B cell (primary cell): Measurements from ENCODE around the gene KCNK4. TPM values are rescaled to one million over a fixed set of nuclear protein-coding genes. Genes with fewer than 3 reads are reported as not detected.

ENCODE experiments used
- ATAC-seq: fragments of 200-7000 bp; cut with Tn5 transposase; one replicate; pipeline ENCODE4 v1.10.0; 2021; ENCODE audit warnings: low read depth, mild to moderate bottlenecking, moderate number of reproducible peaks, moderate library complexity
- CTCF ChIA-PET: fragments of 350-600 bp; sonication (Branson Sonifier 250); formaldehyde crosslinking; loops from one replicate; lab custom pipeline; 2021; ENCODE audit warnings: antibody characterized with exemption, inconsistent platforms; lab: Charles Lee
- POLR2A ChIA-PET: fragments of 350-600 bp; sonication (Branson Sonifier 250); formaldehyde crosslinking; loops from one replicate; lab custom pipeline; 2021; ENCODE audit warnings: antibody characterized with exemption; lab: Charles Lee
- DNase-seq: peaks from one replicate; pipeline ENCODE4 v3.0.0; 2013
- H2AFZ ChIP-seq: 2 replicates; pipeline ENCODE4 v1.6.1; 2012; ENCODE audit warnings: mild to moderate bottlenecking, low read depth, low read length; ENCODE audit not compliant: insufficient read depth, poor library complexity, severe bottlenecking
- H3K27ac ChIP-seq, 2 donors: 1 replicate in 1 of 2; 2 replicates in 1 of 2; pipeline ENCODE4 v1.5.1; 2012 to 2013; ENCODE audit warnings: low read length in 2 of 2, mild to moderate bottlenecking in 2 of 2, moderate library complexity in 1 of 2
- H3K27me3 ChIP-seq, 4 experiments: fragments of 200-600 bp in 1 of 4; sonication (generic) in 1 of 4; replicated peaks in 1 of 4; 1 replicate in 2 of 4; 2 replicates in 2 of 4; pipeline versions ENCODE4 v1.6.1 to v1.7.0; 2013 to 2016; ENCODE audit warnings: low read length in 3 of 4, mild to moderate bottlenecking in 2 of 4, mixed read lengths in 1 of 4, moderate library complexity in 1 of 4; ENCODE audit not compliant: insufficient read depth in 4 of 4, control insufficient read depth in 3 of 4; ENCODE audit errors: control extremely low read depth in 1 of 4
- H3K36me3 ChIP-seq, 2 experiments: replicated peaks in 1 of 2; 1 replicate in 1 of 2; 2 replicates in 1 of 2; pipeline versions ENCODE4 v1.6.1 to v1.7.1; 2013; ENCODE audit warnings: low read length in 1 of 2; ENCODE audit not compliant: insufficient read depth in 2 of 2, control insufficient read depth in 1 of 2; ENCODE audit errors: control extremely low read depth in 1 of 2, extremely low read depth in 1 of 2
- H3K4me1 ChIP-seq, 2 donors: fragments of 200-600 bp in 1 of 2; sonication (generic) in 1 of 2; 1 replicate in 1 of 2; 2 replicates in 1 of 2; pipeline versions ENCODE4 v1.5.1 to v1.6.1; 2013 to 2017; ENCODE audit warnings: low read length in 2 of 2; ENCODE audit not compliant: control insufficient read depth in 2 of 2, insufficient read depth in 2 of 2
- H3K4me2 ChIP-seq: replicated peaks from 2 replicates; pipeline ENCODE3; 2012; ENCODE audit warnings: mild to moderate bottlenecking, low read depth, low read length; ENCODE audit not compliant: poor library complexity, severe bottlenecking
- H3K4me3 ChIP-seq, 5 experiments: fragments of 200-600 bp in 1 of 5; sonication (generic) in 1 of 5; 1 replicate in 3 of 5; 2 replicates in 2 of 5; pipeline versions ENCODE4 v1.5.1 to v1.7.0; 2011 to 2016; ENCODE audit warnings: low read length in 4 of 5, mild to moderate bottlenecking in 4 of 5, low read depth in 2 of 5, control low read depth in 1 of 5, moderate library complexity in 1 of 5; ENCODE audit not compliant: insufficient read depth in 1 of 5; ENCODE audit errors: control extremely low read depth in 1 of 5, extremely low read depth in 1 of 5
- H3K79me2 ChIP-seq: fragments of 200-600 bp; sonication (generic); one replicate; pipeline ENCODE4 v1.6.0; 2016; ENCODE audit warnings: low read length; ENCODE audit not compliant: control insufficient read depth, insufficient read depth
- H3K9ac ChIP-seq: fragments of 200-600 bp; sonication (generic); 2 replicates; pipeline ENCODE4 v1.6.1; 2017; ENCODE audit warnings: mild to moderate bottlenecking, low read length, moderate library complexity
- H3K9me3 ChIP-seq, 3 donors: one replicate each; pipeline versions ENCODE4 v1.6.1 to v1.7.1; 2013; ENCODE audit warnings: low read length in 2 of 3; ENCODE audit not compliant: control insufficient read depth in 2 of 3, insufficient read depth in 1 of 3; ENCODE audit errors: control extremely low read depth in 1 of 3
- H4K20me1 ChIP-seq: 2 replicates; pipeline ENCODE4 v1.6.0; 2012; ENCODE audit warnings: mild to moderate bottlenecking, low read length; ENCODE audit not compliant: insufficient read depth, control insufficient read depth, poor library complexity, severe bottlenecking
- H3K27ac Mint-ChIP-seq: one replicate; pipeline ENCODE4 v1.8.0; 2021; ENCODE audit warnings: mixed read lengths
- H3K27me3 Mint-ChIP-seq: one replicate; pipeline ENCODE4 v1.8.0; 2021; ENCODE audit warnings: mixed read lengths
- H3K4me1 Mint-ChIP-seq: one replicate; pipeline ENCODE4 v1.8.0; 2021; ENCODE audit warnings: mixed read lengths
- H3K4me3 Mint-ChIP-seq: one replicate; pipeline ENCODE4 v1.8.0; 2021; ENCODE audit warnings: mixed read lengths
- H3K9me3 Mint-ChIP-seq: one replicate; pipeline ENCODE4 v1.8.0; 2022; ENCODE audit warnings: mixed read lengths; ENCODE audit not compliant: insufficient read depth
- CTCF ChIP-seq: fragments of 200-600 bp; IDR thresholded peaks from one replicate; pipeline ENCODE4 v1.8.0; 2022; ENCODE audit warnings: antibody characterized with exemption, mild to moderate bottlenecking
- EZH2 ChIP-seq: IDR thresholded peaks from 2 replicates; pipeline ENCODE4 v1.6.1; 2012; ENCODE audit warnings: borderline replicate concordance, low read depth, mild to moderate bottlenecking, moderate library complexity, low read length; ENCODE audit not compliant: insufficient read depth, poor library complexity, severe bottlenecking
- WGBS: methylation state at CpG from one replicate; pipeline ENCODE4 v1.1.5; 2013; ENCODE audit warnings: missing lambda C conversion rate; ENCODE audit not compliant: insufficient coverage; 5-methylcytosine and 5-hydroxymethylcytosine counted together
- intact Hi-C: fragments of 100-400 bp; cut with micrococcal nuclease; formaldehyde crosslinking; loops from one replicate; pipeline ENCODE4 v1.10.0; 2022
- polyA plus RNA-seq: library from polyadenylated mRNA; depleted of rRNA; stranded (reverse); fragments of >200 nt; gene quantifications from 2 replicates; pipeline ENCODE4 v1.2.3, GENCODE V29; 2012
- total RNA-seq, 2 donors: library from RNA; stranded (reverse); fragments of 120-200 nt in 1 of 2; gene quantifications; 1 replicate in 1 of 2; 2 replicates in 1 of 2; pipeline versions ENCODE4 v1.2.3 to v1.2.4, GENCODE V29; 2013 to 2022

KCNK4 gene
- total and polyA plus RNA-seq, 2 donors (not counting 1 experiment from before 2014, with no cell fraction given): 0.32 TPM; not detected in 1

- H3K27ac Mint-ChIP-seq: no peak overlapping the region
- Histone ChIP-seq H4K20me1 (peaks cover 3% of the 10 kb centered on the region), H3K27me3 (no peaks in the 10 kb centered on the region), H3K9ac (no peak overlapping the region), H3K4me3 (no peak overlapping the region), H3K27ac (no peak overlapping the region), H3K79me2 (peaks cover 34% of the 10 kb centered on the region), H2AFZ (no peak overlapping the region), H3K4me1 (peaks cover 13 to 18% of the 10 kb centered on the region in 2 donors), H3K4me2 (no peak overlapping the region), H3K9me3 (no peaks in the 10 kb centered on the region), H3K36me3 (peaks cover 0 to 13% of the 10 kb centered on the region in 2 experiments)
- 100% methylated on average over 13 of the region's 22 CpGs for WGBS
- H3K4me1 Mint-ChIP-seq: peaks cover 20% of the 10 kb centered on the region
- intact Hi-C loops: no loop called here
- H3K27me3 Mint-ChIP-seq: no peaks in the 10 kb centered on the region
- TF ChIP-seq EZH2: no peak
- TF ChIP-seq CTCF: no peak
- no peak overlapping the region for H3K4me3 Mint-ChIP-seq
- ChIA-PET CTCF (interaction anchor here (1.6 to 4.6 kb wide), 3 partner anchors 11 to 78 kb away, joined by 3 to 33 read pairs (median 8); no protein-coding TSS in a partner anchor), POLR2A (interaction anchor here (5.7 kb wide), 1 partner anchor 12 kb away, joined by 67 read pairs; no protein-coding TSS in a partner anchor)
- no peaks in the 10 kb centered on the region for H3K9me3 Mint-ChIP-seq
- DNase-seq (no peak), ATAC-seq (no peak)
Observed at GRCh38 chr11:64281957-64282770, 8.9 kb upstream of the KCNK4 start.

GRCh38 chr11:64283092-64283491 lies 8.0 kb upstream of the KCNK4 start:
- H3K4me2 ChIP-seq: no peak overlapping the region
- H3K27me3 Mint-ChIP-seq: no peaks in the 10 kb centered on the region
- H3K4me1 ChIP-seq: peaks cover 13 to 18% of the 10 kb centered on the region in 2 donors
- ChIA-PET CTCF (interaction anchor here (1.0 to 4.6 kb wide), 5 partner anchors 12 to 87 kb away, joined by 3 to 33 read pairs (median 14); partner anchors contain the start of gene CATSPERZ), POLR2A (interaction anchor here (5.7 kb wide), 1 partner anchor 13 kb away, joined by 67 read pairs; no protein-coding TSS in a partner anchor)
- H3K36me3 ChIP-seq: peaks cover 0 to 13% of the 10 kb centered on the region in 2 experiments
- no peaks in the 10 kb centered on the region for H3K9me3 Mint-ChIP-seq
- H3K9me3 ChIP-seq: no peaks in the 10 kb centered on the region
- H3K27me3 ChIP-seq: no peaks in the 10 kb centered on the region
- DNase-seq (no peak), ATAC-seq (no peak)
- no CpG with 5 or more reads among the region's 3 CpGs for WGBS
- H3K27ac Mint-ChIP-seq: no peak overlapping the region
- no peak overlapping the region for H3K27ac ChIP-seq
- H3K79me2 ChIP-seq: peaks cover 34% of the 10 kb centered on the region
- intact Hi-C loops: no loop called here
- peaks cover 20% of the 10 kb centered on the region for H3K4me1 Mint-ChIP-seq
- peaks cover 10% of the 10 kb centered on the region for H4K20me1 ChIP-seq
- H3K4me3 Mint-ChIP-seq: peak overlapping the region; percentile 90
- H2AFZ ChIP-seq: no peak overlapping the region
- no peak overlapping the region for H3K4me3 ChIP-seq
- no peak overlapping the region for H3K9ac ChIP-seq
- no peak for TF ChIP-seq CTCF
- no peak for TF ChIP-seq EZH2
